Sigmoid colon (tissue), 4 donors: ENCODE measurements around the gene RASSF8.

Experiments
- CTCF ChIP-seq, 4 experiments: fragments of 450-650 bp in 3 of 4; fragments of 200-600 bp in 1 of 4; IDR thresholded peaks; one replicate each; pipeline ENCODE4 v1.5.1; 2016 to 2019; ENCODE audit warnings: antibody characterized with exemption in 4 of 4, mild to moderate bottlenecking in 3 of 4, moderate library complexity in 2 of 4
- EP300 ChIP-seq, 4 donors: sonication (generic); formaldehyde crosslinking; IDR thresholded peaks; one replicate each; pipeline ENCODE4 v1.6.1; 2017; ENCODE audit warnings: antibody characterized with exemption in 4 of 4
- POLR2A ChIP-seq, 2 donors: fragments of 450-650 bp; IDR thresholded peaks; one replicate each; pipeline ENCODE4 v1.6.1; 2016; ENCODE audit warnings: antibody characterized with exemption in 2 of 2, mild to moderate bottlenecking in 2 of 2, moderate library complexity in 2 of 2
- POLR2AphosphoS5 ChIP-seq, 4 donors: sonication (generic); formaldehyde crosslinking; IDR thresholded peaks; one replicate each; pipeline ENCODE4 v1.6.1; 2017; ENCODE audit warnings: antibody characterized with exemption in 4 of 4

- TF ChIP-seq POLR2AphosphoS5 (IDR thresholded peaks at IDR 0.05), result no peak
- TF ChIP-seq CTCF (IDR thresholded peaks at IDR 0.05), result no peak
- no peak for TF ChIP-seq POLR2A (IDR thresholded peaks at IDR 0.05)
- no peak for TF ChIP-seq EP300 (IDR thresholded peaks at IDR 0.05)
These were observed 68.2 kb downstream of the RASSF8 start for GRCh38 chr12:26026713-26027112.
